Panc1 (cell line): ENCODE data around the gene RELA. TPM values are rescaled to one million over a fixed set of nuclear protein-coding genes. Genes with fewer than 3 reads are reported as not detected.

Source experiments
- ATAC-seq: fragments of 200-7000 bp; cut with Tn5 transposase; 2 replicates; pipeline ENCODE4 v1.9.1; 2020; ENCODE audit warnings: mild to moderate bottlenecking, moderate library complexity
- BruUV-seq: library from RNA; stranded (reverse); fragments of 400-500 nt; replicated peaks from 2 replicates; lab custom pipeline; 2021; lab: Mats Ljungman, UMichigan
- CTCF ChIA-PET: fragments of 300-600 bp; sonication (Branson Sonifier 250); formaldehyde crosslinking; loops from one replicate; lab custom pipeline; 2022; ENCODE audit warnings: antibody characterized with exemption; lab: Charles Lee
- POLR2A ChIA-PET: fragments of 300-600 bp; sonication (Branson Sonifier 250); formaldehyde crosslinking; loops from one replicate; lab custom pipeline; 2022; ENCODE audit warnings: antibody characterized with exemption; lab: Charles Lee
- DNase-seq: peaks from one replicate; pipeline ENCODE4 v3.0.0-alpha.2; 2010; ENCODE audit warnings: low read depth, low spot score
- H3K27ac ChIP-seq: 2 replicates; pipeline ENCODE4 v1.5.1; 2011; ENCODE audit warnings: mild to moderate bottlenecking, low read length, inconsistent platforms
- H3K27me3 ChIP-seq: fragments of 200-500 bp; sonication (Bioruptor generic); 2 replicates; pipeline ENCODE4 v1.6.0; 2014; ENCODE audit warnings: low read length, inconsistent platforms; ENCODE audit not compliant: control insufficient read depth, insufficient read depth
- H3K36me3 ChIP-seq: fragments of 200-500 bp; sonication (Bioruptor generic); 2 replicates; pipeline ENCODE4 v1.5.1; 2014; ENCODE audit warnings: inconsistent platforms, mild to moderate bottlenecking, low read length, moderate library complexity; ENCODE audit not compliant: control insufficient read depth, insufficient read depth
- H3K4me1 ChIP-seq: 2 replicates; pipeline ENCODE4 v1.5.1; 2011; ENCODE audit warnings: inconsistent platforms, mild to moderate bottlenecking, low read length, moderate library complexity; ENCODE audit not compliant: control insufficient read depth, insufficient read depth
- H3K4me3 ChIP-seq, 2 experiments: 2 replicates each; pipeline ENCODE4 v1.5.1; 2011 to 2012; ENCODE audit warnings: low read depth in 2 of 2, low read length in 2 of 2, mild to moderate bottlenecking in 2 of 2, inconsistent platforms in 1 of 2, moderate library complexity in 1 of 2
- H3K9me3 ChIP-seq: fragments of 200-500 bp; sonication (Bioruptor generic); 2 replicates; pipeline ENCODE4 v1.5.1; 2014; ENCODE audit warnings: low read depth, mild to moderate bottlenecking, inconsistent platforms, low read length, moderate library complexity; ENCODE audit not compliant: control insufficient read depth, insufficient read depth
- CTCF ChIP-seq: fragments of 450-650 bp; IDR thresholded peaks from 2 replicates; pipeline ENCODE4 v1.5.1; 2017; ENCODE audit warnings: mild to moderate bottlenecking
- POLR2AphosphoS5 ChIP-seq: IDR thresholded peaks from 2 replicates; pipeline ENCODE4 v1.6.1; 2012; ENCODE audit warnings: mild to moderate bottlenecking, low read depth, low read length, moderate library complexity
- REST ChIP-seq, 2 experiments: IDR thresholded peaks; 2 replicates each; pipeline ENCODE4 v1.6.1; 2011 to 2012; ENCODE audit warnings: low read depth in 2 of 2, control low read depth in 1 of 2, low read length in 1 of 2, mild to moderate bottlenecking in 1 of 2, moderate library complexity in 1 of 2; ENCODE audit not compliant: insufficient read depth in 1 of 2
- SIN3A ChIP-seq: IDR thresholded peaks from 2 replicates; pipeline ENCODE4 v1.6.1; 2012; ENCODE audit warnings: low read depth, mild to moderate bottlenecking, low read length, moderate library complexity, borderline replicate concordance; ENCODE audit not compliant: insufficient read depth
- TCF7L2 ChIP-seq: IDR thresholded peaks from 2 replicates; pipeline ENCODE4 v1.6.1; 2011; ENCODE audit warnings: mild to moderate bottlenecking, low read depth, low read length, inconsistent platforms
- in situ Hi-C: cut with HindIII; loops from 2 replicates; pipeline ENCODE4 v1.10.0; 2016; ENCODE audit warnings: low sequenced_read_pairs, low pct_unique_long_range_greater_than_20kb
- intact Hi-C: fragments of 100-400 bp; cut with micrococcal nuclease; formaldehyde crosslinking; loops from one replicate; pipeline ENCODE4 v1.10.0; 2022; ENCODE audit not compliant: unreplicated experiment
- total RNA-seq: library from RNA; stranded (reverse); gene quantifications from one replicate; pipeline ENCODE4 v1.2.1, GENCODE V29; 2021; ENCODE audit not compliant: unreplicated experiment

RELA gene
- total RNA-seq, 1 experiment from 2014 or later, result 141 TPM

- Histone ChIP-seq H3K9me3 (no peaks in the 10 kb centered on the region), H3K4me1 (peaks cover 9% of the 10 kb centered on the region), H3K36me3 (no peaks in the 10 kb centered on the region), H3K27me3 (0 out of 2 replicates have a peak, but pooled peaks cover 2% of the 10 kb centered on the region), H3K27ac (no peak overlapping the region), H3K4me3 (no peak overlapping the region)
- DNase-seq (no peak), ATAC-seq (no peak)
- intact Hi-C loops, result loop anchor here (10.0 kb wide), 1 partner anchor 66 kb away; the partner anchor contains the start of gene SIPA1
- in situ Hi-C loops, result no loop called here
- POLR2A ChIA-PET, result no interaction called here
- CTCF ChIA-PET, result no interaction called here
- TF ChIP-seq POLR2AphosphoS5 (no peak), REST (IDR thresholded peaks at IDR 0.05; ENCODE audit: insufficient read depth in 1 of 2, low read depth in 2 of 2, low read length in 1 of 2) (no peak), SIN3A (no peak), CTCF (no peak), TCF7L2 (no peak)
- BruUV-seq, result no TSS peak
Measured at GRCh38 chr11:65700399-65700798, 37.7 kb upstream of the RELA start.

- Histone ChIP-seq H3K27ac (no peak overlapping the region), H3K36me3 (no peaks in the 10 kb centered on the region), H3K4me1 (peaks cover 9% of the 10 kb centered on the region), H3K4me3 (no peak overlapping the region), H3K9me3 (no peaks in the 10 kb centered on the region), H3K27me3 (no peaks in the 10 kb centered on the region)
- ChIA-PET POLR2A (interaction anchor here (0.5 kb wide), 1 partner anchor 31 kb away, joined by 3 read pairs; no protein-coding TSS in a partner anchor), CTCF (no interaction called here)
- ATAC-seq, result no peak
- in situ Hi-C loops (no loop called here), intact Hi-C loops (no loop called here)
- no peak for TF ChIP-seq CTCF
- no peak for TF ChIP-seq SIN3A
- no peak for TF ChIP-seq POLR2AphosphoS5
- no peak for TF ChIP-seq TCF7L2
- TF ChIP-seq REST (IDR thresholded peaks at IDR 0.05; ENCODE audit: insufficient read depth in 1 of 2, low read depth in 2 of 2, low read length in 1 of 2), result no peak
- DNase-seq, result no peak
- no TSS peak for BruUV-seq
Measured at GRCh38 chr11:65699306-65699705, 36.6 kb upstream of the RELA start.
